Endothelial cell of umbilical vein (primary cell): ENCODE results near the gene POU2AF1.

Experiments
- EZH2 ChIP-seq: IDR thresholded peaks from 2 replicates; pipeline ENCODE4 v1.6.1; 2012; ENCODE audit warnings: borderline replicate concordance, low read depth, mild to moderate bottlenecking, moderate library complexity, low read length, inconsistent platforms; ENCODE audit not compliant: severe bottlenecking
- GATA2 ChIP-seq: IDR thresholded peaks from 2 replicates; pipeline ENCODE4 v1.7.0; 2011; ENCODE audit warnings: low read depth, mild to moderate bottlenecking, moderate library complexity, mixed read lengths, low read length; ENCODE audit not compliant: insufficient read length, insufficient read depth
- JUN ChIP-seq: IDR thresholded peaks from 2 replicates; pipeline ENCODE4 v1.6.1; 2011; ENCODE audit warnings: borderline replicate concordance, low read depth; ENCODE audit not compliant: insufficient read length, insufficient read depth
- MYC ChIP-seq: IDR thresholded peaks from one replicate; pipeline ENCODE4 v1.6.1; 2011; ENCODE audit warnings: mild to moderate bottlenecking, low read depth, low read length
- POLR2A ChIP-seq: IDR thresholded peaks from 2 replicates; pipeline ENCODE4 v1.6.1; 2012; ENCODE audit warnings: low read depth, mild to moderate bottlenecking, control low read depth, low read length
- POLR2AphosphoS5 ChIP-seq: IDR thresholded peaks from 2 replicates; pipeline ENCODE4 v1.6.1; 2012; ENCODE audit warnings: low read depth, mild to moderate bottlenecking, control low read depth, low read length, moderate library complexity; ENCODE audit not compliant: insufficient read depth
- TF ChIP-seq, protein P1 (sequence below), 2 donors: IDR thresholded peaks; 1 replicate in 1 of 2; 2 replicates in 1 of 2; pipeline ENCODE4 v1.5.1; 2011; ENCODE audit warnings: low read length in 2 of 2, mild to moderate bottlenecking in 2 of 2, moderate library complexity in 2 of 2, control low read depth in 1 of 2, inconsistent platforms in 1 of 2, low read depth in 1 of 2; ENCODE audit not compliant: insufficient read depth in 1 of 2; ENCODE audit errors: extremely low read depth in 1 of 2
- TF ChIP-seq, protein P2 (sequence below): IDR thresholded peaks from 2 replicates; pipeline ENCODE4 v1.6.1; 2011; ENCODE audit not compliant: insufficient read depth, insufficient read length

DNA sequence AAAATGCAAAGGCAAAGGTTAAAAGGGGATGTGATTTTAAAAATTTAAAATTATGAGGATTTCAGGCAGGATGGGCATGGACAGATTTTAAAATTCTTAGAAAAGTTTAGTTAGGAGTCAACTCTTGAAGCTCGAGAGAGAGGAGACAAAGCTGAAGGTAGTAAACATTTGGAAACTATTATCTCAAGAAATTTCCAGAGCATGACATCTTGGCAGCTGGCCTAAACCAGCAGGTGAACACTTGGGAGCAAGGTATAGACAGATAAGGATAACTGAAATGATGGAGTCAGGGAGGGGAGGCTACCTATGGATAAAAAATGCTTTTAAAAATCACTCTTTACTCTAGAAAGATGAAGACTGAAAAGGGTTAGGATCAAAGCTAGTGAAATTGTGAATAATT lies 67.0 kb downstream of the POU2AF1 start:
- TF ChIP-seq EZH2 (no peak), POLR2A (no peak), MYC (no peak), POLR2AphosphoS5 (no peak), JUN (no peak), GATA2 (no peak)
- TF ChIP-seq, protein P1, sequence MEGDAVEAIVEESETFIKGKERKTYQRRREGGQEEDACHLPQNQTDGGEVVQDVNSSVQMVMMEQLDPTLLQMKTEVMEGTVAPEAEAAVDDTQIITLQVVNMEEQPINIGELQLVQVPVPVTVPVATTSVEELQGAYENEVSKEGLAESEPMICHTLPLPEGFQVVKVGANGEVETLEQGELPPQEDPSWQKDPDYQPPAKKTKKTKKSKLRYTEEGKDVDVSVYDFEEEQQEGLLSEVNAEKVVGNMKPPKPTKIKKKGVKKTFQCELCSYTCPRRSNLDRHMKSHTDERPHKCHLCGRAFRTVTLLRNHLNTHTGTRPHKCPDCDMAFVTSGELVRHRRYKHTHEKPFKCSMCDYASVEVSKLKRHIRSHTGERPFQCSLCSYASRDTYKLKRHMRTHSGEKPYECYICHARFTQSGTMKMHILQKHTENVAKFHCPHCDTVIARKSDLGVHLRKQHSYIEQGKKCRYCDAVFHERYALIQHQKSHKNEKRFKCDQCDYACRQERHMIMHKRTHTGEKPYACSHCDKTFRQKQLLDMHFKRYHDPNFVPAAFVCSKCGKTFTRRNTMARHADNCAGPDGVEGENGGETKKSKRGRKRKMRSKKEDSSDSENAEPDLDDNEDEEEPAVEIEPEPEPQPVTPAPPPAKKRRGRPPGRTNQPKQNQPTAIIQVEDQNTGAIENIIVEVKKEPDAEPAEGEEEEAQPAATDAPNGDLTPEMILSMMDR (IDR thresholded peaks at IDR 0.05; ENCODE audit: extremely low read depth in 1 of 2, insufficient read depth in 1 of 2, low read depth in 1 of 2, low read length in 2 of 2), result no peak
- TF ChIP-seq, protein P2, sequence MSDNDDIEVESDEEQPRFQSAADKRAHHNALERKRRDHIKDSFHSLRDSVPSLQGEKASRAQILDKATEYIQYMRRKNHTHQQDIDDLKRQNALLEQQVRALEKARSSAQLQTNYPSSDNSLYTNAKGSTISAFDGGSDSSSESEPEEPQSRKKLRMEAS, result no peak
